ENCODE measurements around the gene PCDHGB4. TPM values are rescaled to one million over a fixed set of nuclear protein-coding genes. Genes with fewer than 3 reads are reported as not detected.
"Not testable (repeated sequence)": the region's sequence is repeated elsewhere in the genome, so short reads cannot be mapped to it uniquely, and the experiment has no call there.

PCDHGB4 gene
- total RNA-seq, 3 donors from 2014 or later = 0.65 to 5.3 (median 1.2) TPM

DNA sequence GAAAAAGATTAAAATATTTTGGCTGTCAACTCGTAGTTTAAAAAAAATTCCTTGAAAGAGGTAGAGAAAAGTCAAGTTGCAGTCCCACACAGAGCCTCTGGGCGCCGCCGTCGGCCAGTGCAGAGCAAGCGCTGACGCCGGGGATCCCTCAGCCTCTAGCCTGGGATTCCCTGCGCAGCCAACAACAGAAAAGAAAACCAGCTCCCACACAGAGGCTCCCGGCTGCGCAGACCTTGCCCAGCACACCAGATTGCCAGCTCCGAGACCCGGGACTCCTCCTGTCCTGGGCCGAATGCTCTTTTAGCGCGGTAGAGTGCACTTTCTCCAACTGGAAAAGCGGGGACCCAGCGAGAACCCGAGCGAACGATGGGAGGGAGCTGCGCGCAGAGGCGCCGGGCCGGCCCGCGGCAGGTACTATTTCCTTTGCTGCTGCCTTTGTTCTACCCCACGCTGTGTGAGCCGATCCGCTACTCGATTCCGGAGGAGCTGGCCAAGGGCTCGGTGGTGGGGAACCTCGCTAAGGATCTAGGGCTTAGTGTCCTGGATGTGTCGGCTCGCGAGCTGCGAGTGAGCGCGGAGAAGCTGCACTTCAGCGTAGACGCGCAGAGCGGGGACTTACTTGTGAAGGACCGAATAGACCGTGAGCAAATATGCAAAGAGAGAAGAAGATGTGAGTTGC lies 30.1 kb downstream of the PCDHGB4 start, which contains the start of gene PCDHGB7:
PCDHGB7 (plus strand) TSS at position 184 of the 679 bp plus-strand sequence; CDS start at position 367, 183 bp downstream.
- intact Hi-C loops (cut with DNase I, micrococcal nuclease); H3K36me3 ChIP-seq (ENCODE audit: low read depth); H3K4me3 ChIP-seq; H3K4me1 ChIP-seq (ENCODE audit: low read depth): not testable (repeated sequence)
- peaks cover 97% of the 10 kb centered on the region for H3K9me3 ChIP-seq
- peak; percentile 55 to 63 (median 60) for DNase-seq
- TF ChIP-seq, protein P1, sequence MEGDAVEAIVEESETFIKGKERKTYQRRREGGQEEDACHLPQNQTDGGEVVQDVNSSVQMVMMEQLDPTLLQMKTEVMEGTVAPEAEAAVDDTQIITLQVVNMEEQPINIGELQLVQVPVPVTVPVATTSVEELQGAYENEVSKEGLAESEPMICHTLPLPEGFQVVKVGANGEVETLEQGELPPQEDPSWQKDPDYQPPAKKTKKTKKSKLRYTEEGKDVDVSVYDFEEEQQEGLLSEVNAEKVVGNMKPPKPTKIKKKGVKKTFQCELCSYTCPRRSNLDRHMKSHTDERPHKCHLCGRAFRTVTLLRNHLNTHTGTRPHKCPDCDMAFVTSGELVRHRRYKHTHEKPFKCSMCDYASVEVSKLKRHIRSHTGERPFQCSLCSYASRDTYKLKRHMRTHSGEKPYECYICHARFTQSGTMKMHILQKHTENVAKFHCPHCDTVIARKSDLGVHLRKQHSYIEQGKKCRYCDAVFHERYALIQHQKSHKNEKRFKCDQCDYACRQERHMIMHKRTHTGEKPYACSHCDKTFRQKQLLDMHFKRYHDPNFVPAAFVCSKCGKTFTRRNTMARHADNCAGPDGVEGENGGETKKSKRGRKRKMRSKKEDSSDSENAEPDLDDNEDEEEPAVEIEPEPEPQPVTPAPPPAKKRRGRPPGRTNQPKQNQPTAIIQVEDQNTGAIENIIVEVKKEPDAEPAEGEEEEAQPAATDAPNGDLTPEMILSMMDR (IDR thresholded peaks at IDR 0.05) = peak; percentile 9
- peak; percentile 75 for ATAC-seq

DNA sequence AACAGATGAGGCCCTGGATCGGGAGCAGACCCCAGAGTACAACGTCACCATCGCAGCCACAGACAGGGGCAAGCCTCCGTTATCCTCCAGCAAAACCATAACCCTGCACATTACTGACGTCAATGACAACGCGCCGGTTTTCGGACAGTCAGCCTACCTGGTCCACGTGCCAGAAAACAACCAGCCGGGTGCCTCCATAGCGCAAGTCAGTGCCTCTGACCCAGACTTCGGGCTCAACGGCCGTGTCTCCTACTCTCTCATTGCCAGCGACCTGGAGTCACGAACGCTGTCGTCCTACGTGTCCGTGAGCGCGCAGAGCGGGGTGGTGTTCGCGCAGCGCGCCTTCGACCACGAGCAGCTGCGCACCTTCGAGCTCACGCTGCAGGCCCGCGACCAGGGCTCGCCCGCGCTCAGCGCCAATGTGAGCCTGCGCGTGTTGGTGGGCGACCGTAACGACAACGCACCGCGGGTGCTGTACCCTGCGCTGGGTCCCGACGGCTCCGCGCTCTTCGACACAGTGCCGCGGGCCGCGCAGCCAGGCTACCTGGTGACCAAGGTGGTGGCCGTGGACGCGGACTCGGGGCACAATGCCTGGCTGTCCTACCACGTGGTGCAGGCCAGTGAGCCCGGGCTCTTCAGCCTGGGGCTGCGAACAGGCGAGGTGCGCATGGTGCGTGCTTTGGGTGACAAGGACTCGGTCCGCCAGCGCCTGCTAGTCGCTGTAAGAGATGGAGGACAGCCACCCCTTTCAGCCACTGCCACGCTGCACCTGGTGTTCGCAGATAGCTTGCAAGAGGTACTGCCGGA lies 31.8 kb downstream of the PCDHGB4 start:
- no peaks in the 10 kb centered on the region for H3K4me1 ChIP-seq (ENCODE audit: low read depth)
- H3K9me3 ChIP-seq = peaks cover 98% of the 10 kb centered on the region
- peak in 1 of 3 donors; percentile 46 for DNase-seq
- H3K4me3 ChIP-seq = no peak overlapping the region
- intact Hi-C loops (cut with DNase I, micrococcal nuclease) = no loop called here
- no peaks in the 10 kb centered on the region for H3K36me3 ChIP-seq (ENCODE audit: low read depth)
- TF ChIP-seq, protein P1 (IDR thresholded peaks at IDR 0.05) = no peak
- ATAC-seq = no peak

DNA sequence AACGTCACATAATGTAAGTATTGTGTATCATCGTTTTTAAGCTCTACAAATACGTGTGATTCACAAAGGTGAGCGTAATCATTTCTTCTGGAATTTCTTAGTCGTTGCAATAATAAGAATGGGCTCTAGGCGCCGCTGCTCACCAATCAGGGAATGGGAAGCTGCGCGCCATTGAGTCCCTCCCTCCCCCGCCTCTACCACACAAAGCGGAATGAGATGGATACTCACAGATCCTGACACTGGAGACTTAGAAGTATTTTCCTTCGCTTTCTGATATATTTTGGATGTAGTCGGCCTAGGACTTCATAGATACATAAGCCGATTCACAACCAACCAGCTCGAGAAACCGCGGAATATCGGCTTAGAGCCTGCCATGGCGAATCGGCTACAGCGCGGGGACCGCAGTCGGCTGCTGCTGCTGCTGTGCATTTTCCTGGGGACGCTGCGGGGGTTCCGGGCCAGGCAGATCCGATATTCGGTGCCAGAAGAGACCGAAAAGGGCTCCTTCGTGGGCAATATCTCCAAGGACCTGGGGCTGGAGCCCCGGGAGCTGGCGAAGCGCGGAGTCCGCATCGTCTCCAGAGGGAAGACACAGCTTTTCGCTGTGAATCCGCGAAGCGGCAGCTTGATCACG lies 33.5 kb downstream of the PCDHGB4 start, which contains the start of gene PCDHGA11:
PCDHGA11 (plus strand) TSS at position 197 of the 634 bp plus-strand sequence; CDS start at position 374, 177 bp downstream.
- Histone ChIP-seq H3K9me3 (peaks cover 98% of the 10 kb centered on the region), H3K4me3 (no peak within 1 kb of the TSS), H3K36me3 (ENCODE audit: low read depth) (no peaks in the 10 kb centered on the region), H3K4me1 (ENCODE audit: low read depth) (no peaks in the 10 kb centered on the region)
- intact Hi-C loops (cut with DNase I, micrococcal nuclease) = no loop called here
- TF ChIP-seq, protein P1 (IDR thresholded peaks at IDR 0.05) = no peak
- ATAC-seq (no peak), DNase-seq (peak in 2 of 3 donors; percentile 43 to 45)

- H3K9me3 ChIP-seq = peaks cover 98% of the 10 kb centered on the region
- ATAC-seq (no peak), DNase-seq (no peak)
- intact Hi-C loops (cut with DNase I, micrococcal nuclease) = no loop called here
- TF ChIP-seq, protein P1 (IDR thresholded peaks at IDR 0.05) = no peak
- no peaks in the 10 kb centered on the region for H3K4me1 ChIP-seq (ENCODE audit: low read depth)
- no peaks in the 10 kb centered on the region for H3K36me3 ChIP-seq (ENCODE audit: low read depth)
- no peak overlapping the region for H3K4me3 ChIP-seq
Observed at GRCh38 chr5:141421489-141421855, 34.0 kb downstream of the PCDHGB4 start.

GRCh38 chr5:141422742-141423291 lies 35.3 kb downstream of the PCDHGB4 start:
- H3K9me3 ChIP-seq = peaks cover 99% of the 10 kb centered on the region
- intact Hi-C loops (cut with DNase I, micrococcal nuclease) = no loop called here
- ATAC-seq = no peak

More at GRCh38 chr5:141422742-141423291, 35.3 kb downstream of the PCDHGB4 start:
- no peaks in the 10 kb centered on the region for H3K4me1 ChIP-seq (ENCODE audit: low read depth)
- no peak overlapping the region for H3K4me3 ChIP-seq
- DNase-seq = no peak
- TF ChIP-seq, protein P1 (IDR thresholded peaks at IDR 0.05) = no peak
- H3K36me3 ChIP-seq (ENCODE audit: low read depth) = no peaks in the 10 kb centered on the region
